A549 (cell line): ENCODE results near the gene SFXN3. TPM values are rescaled to one million over a fixed set of nuclear protein-coding genes. Genes with fewer than 3 reads are reported as not detected.

Experiments used
- ATAC-seq, 2 experiments: fragments of 200-7000 bp in 1 of 2; fragments of >200 bp in 1 of 2; cut with Nextera tagmentation in 1 of 2; cut with Tn5 transposase in 1 of 2; 3 replicates each; pipeline versions ENCODE4 v1.8.0 to v1.9.1; 2018 to 2020; ENCODE audit warnings: mild to moderate bottlenecking in 1 of 2, moderate library complexity in 1 of 2
- CTCF ChIA-PET: fragments of 300-600 bp; sonication (Branson Sonifier 250); formaldehyde crosslinking; extraction: SDS; loops from one replicate; lab custom pipeline; 2021; ENCODE audit warnings: antibody characterized with exemption, inconsistent platforms; lab: Yijun Ruan, JAX
- POLR2A ChIA-PET: fragments of 350-600 bp; formaldehyde crosslinking; extraction: SDS; loops from one replicate; lab custom pipeline; 2021; ENCODE audit warnings: antibody characterized with exemption, inconsistent platforms; lab: Yijun Ruan, JAX
- DNase-seq, 2 experiments: peaks; one replicate each; pipeline versions ENCODE4 v3.0.0 to v3.0.0-alpha.2; 2011 to 2016; ENCODE audit warnings: low read depth in 1 of 2, low spot score in 1 of 2
- FAIRE-seq: peaks from 2 replicates; lab custom pipeline; 2011; peaks lifted over from hg19 to GRCh38; lab: Jason Lieb, UNC
- H3K27ac ChIP-seq, 2 experiments: fragments of >200 bp; sonication (Bioruptor Twin); formaldehyde crosslinking; 3 replicates each; pipeline ENCODE4 v1.5.1; 2016 to 2017
- H3K4me1 ChIP-seq: fragments of >200 bp; sonication (Bioruptor Twin); formaldehyde crosslinking; 3 replicates; pipeline ENCODE4 v1.6.1; 2016
- H3K4me2 ChIP-seq: fragments of >200 bp; sonication (Bioruptor Twin); formaldehyde crosslinking; 3 replicates; pipeline ENCODE4 v1.6.1; 2016
- H3K4me3 ChIP-seq: fragments of >200 bp; sonication (Bioruptor Twin); formaldehyde crosslinking; 3 replicates; pipeline ENCODE4 v1.5.1; 2016
- H3K9me3 ChIP-seq: fragments of >200 bp; sonication (Bioruptor Twin); formaldehyde crosslinking; 3 replicates; pipeline ENCODE4 v1.6.1; 2016
- E2F6 ChIP-seq: IDR thresholded peaks from 2 replicates; pipeline ENCODE4 v1.6.1; 2012; ENCODE audit warnings: low read depth, borderline replicate concordance
- EHMT2 ChIP-seq: fragments of 200-600 bp; sonication (generic); IDR thresholded peaks from 2 replicates; pipeline ENCODE4 v1.6.1; 2016; ENCODE audit warnings: antibody characterized with exemption, low read depth, mild to moderate bottlenecking, moderate library complexity
- EP300 ChIP-seq, 2 experiments: fragments of >200 bp; sonication (Bioruptor Twin); formaldehyde crosslinking; IDR thresholded peaks; 2 replicates in 1 of 2; 3 replicates in 1 of 2; pipeline ENCODE4 v1.6.1; 2016 to 2017
- ESRRA ChIP-seq: fragments of 150-350 bp; IDR thresholded peaks from 2 replicates; pipeline ENCODE4 v1.6.1; 2014; ENCODE audit warnings: mild to moderate bottlenecking, low read length, borderline replicate concordance
- FOXS1 ChIP-seq: fragments of 250-450 bp; sonication (Bioruptor Pico); IDR thresholded peaks from 2 replicates; pipeline ENCODE4 v1.5.0; 2020; ENCODE audit warnings: mild to moderate bottlenecking, moderate library complexity
- HDAC2 ChIP-seq: fragments of 200-600 bp; sonication (generic); IDR thresholded peaks from 2 replicates; pipeline ENCODE4 v1.6.1; 2016
- HES2 ChIP-seq: fragments of >200 bp; sonication (Bioruptor Twin); formaldehyde crosslinking; IDR thresholded peaks from 2 replicates; pipeline ENCODE4 v1.6.1; 2016
- HOXA7 ChIP-seq: fragments of 250-450 bp; sonication (Bioruptor Pico); IDR thresholded peaks from 2 replicates; pipeline ENCODE4 v1.5.0; 2020; ENCODE audit warnings: mild to moderate bottlenecking, moderate library complexity
- HOXB13 ChIP-seq: fragments of 250-450 bp; sonication (Bioruptor Pico); IDR thresholded peaks from 2 replicates; pipeline ENCODE4 v1.5.0; 2020; ENCODE audit warnings: low read depth, mild to moderate bottlenecking, moderate library complexity
- HOXB5 ChIP-seq: fragments of 250-450 bp; sonication (Bioruptor Pico); IDR thresholded peaks from 2 replicates; pipeline ENCODE4 v1.5.0; 2020; ENCODE audit warnings: mild to moderate bottlenecking, moderate library complexity
- JUN ChIP-seq, 2 experiments: fragments of >200 bp; sonication (Bioruptor Twin); formaldehyde crosslinking; IDR thresholded peaks; 2 replicates in 1 of 2; 3 replicates in 1 of 2; pipeline ENCODE4 v1.6.1; 2016 to 2017
- KDM1A ChIP-seq: fragments of 200-600 bp; sonication (generic); IDR thresholded peaks from 2 replicates; pipeline ENCODE4 v1.6.1; 2016; ENCODE audit warnings: low read depth, mild to moderate bottlenecking
- MAX ChIP-seq: IDR thresholded peaks from 2 replicates; pipeline ENCODE4 v1.6.1; 2012
- NFE2L2 ChIP-seq: fragments of 150-350 bp; conservative IDR thresholded peaks from 2 replicates; pipeline ENCODE4 v1.6.1; 2014; ENCODE audit warnings: low read length
- NR3C1 ChIP-seq: fragments of >200 bp; sonication (Bioruptor Twin); formaldehyde crosslinking; IDR thresholded peaks from 3 replicates; pipeline ENCODE4 v1.6.1; 2017
- PBX3 ChIP-seq: IDR thresholded peaks from 2 replicates; pipeline ENCODE4 v1.6.1; 2012
- POLR2A ChIP-seq: IDR thresholded peaks from 2 replicates; pipeline ENCODE4 v1.6.1; 2012; ENCODE audit warnings: mild to moderate bottlenecking, low read length
- POLR2AphosphoS2 ChIP-seq: conservative IDR thresholded peaks from 2 replicates; pipeline ENCODE4 v1.6.1; 2012; ENCODE audit warnings: low read length, improper control_type of control experiment, inconsistent platforms
- RARB ChIP-seq: fragments of 250-450 bp; sonication (Bioruptor Pico); IDR thresholded peaks from 2 replicates; pipeline ENCODE4 v1.8.0; 2021; ENCODE audit warnings: mild to moderate bottlenecking, moderate library complexity
- RCOR1 ChIP-seq: fragments of 150-350 bp; IDR thresholded peaks from 2 replicates; pipeline ENCODE4 v1.6.1; 2014; ENCODE audit warnings: antibody characterized with exemption, low read length, low read depth
- TP53 ChIP-seq: fragments of 250-450 bp; sonication (Bioruptor Pico); IDR thresholded peaks from 2 replicates; pipeline ENCODE4 v1.5.0; 2021; ENCODE audit warnings: mild to moderate bottlenecking, moderate library complexity
- USF2 ChIP-seq: fragments of 450-650 bp; IDR thresholded peaks from 2 replicates; pipeline ENCODE4 v1.6.1; 2014; ENCODE audit warnings: antibody characterized with exemption
- ZC3H11A ChIP-seq: fragments of 450-650 bp; IDR thresholded peaks from 2 replicates; pipeline ENCODE4 v1.6.1; 2014; ENCODE audit warnings: antibody characterized with exemption, mild to moderate bottlenecking
- ZFP36 ChIP-seq: fragments of 450-650 bp; IDR thresholded peaks from 2 replicates; pipeline ENCODE4 v1.6.1; 2014; ENCODE audit warnings: borderline replicate concordance; ENCODE audit not compliant: partially characterized antibody
- ZNF302 ChIP-seq: fragments of 250-450 bp; sonication (Bioruptor Pico); IDR thresholded peaks from 2 replicates; pipeline ENCODE4 v1.9.0; 2021; ENCODE audit warnings: inconsistent platforms, mild to moderate bottlenecking, moderate library complexity
- WGBS: methylation state at CpG from one replicate; pipeline ENCODE4 v1.1.6; 2017; ENCODE audit errors: missing lambda C conversion rate; 5-methylcytosine and 5-hydroxymethylcytosine counted together
- polyA plus RNA-seq, 4 experiments: library from polyadenylated mRNA; depleted of rRNA in 3 of 4; stranded (reverse); fragments of >200 nt; fragmentation: RNase III in 1 of 4; extraction: RNeasy Plus Mini Kit Qiagen cat#74134 plus additional on column Dnase treatment in 1 of 4; gene quantifications; 2 replicates in 3 of 4; 3 replicates in 1 of 4; pipeline ENCODE4 v1.2.3, GENCODE V29; 2011 to 2017

SFXN3 gene
- polyA plus RNA-seq, 2 of the 4 experiments (the other 2 are of a cell fraction), result 26.3 to 33.7 TPM

GRCh38 chr10:101089520-101090299 lies 58.7 kb downstream of the SFXN3 start:
- no peak overlapping the region for H3K4me3 ChIP-seq
- peaks cover 63% of the 10 kb centered on the region for H3K4me1 ChIP-seq
- H3K27ac ChIP-seq, result peak overlapping the region; percentile 62 to 73; a peak in 5 of 6 replicates
- H3K9me3 ChIP-seq, result no peaks in the 10 kb centered on the region
- peak overlapping the region; percentile 72 for H3K4me2 ChIP-seq
- TF ChIP-seq USF2 (no peak), RCOR1 (no peak), HES2 (no peak), NFE2L2 (no peak), HOXB13 (CRISPR knock-in tag) (no peak), ESRRA (no peak), NR3C1 (no peak), EP300 (IDR thresholded peaks at IDR 0.05) (no peak), E2F6 (no peak), KDM1A (no peak), RARB (no peak)
- FAIRE-seq (no peak), ATAC-seq (no peak), DNase-seq (peak in 1 of 2 experiments; percentile 39)
- ChIA-PET POLR2A (no interaction called here), CTCF (interaction anchor here (2.0 to 65.1 kb wide), 4 partner anchors 9 to 53 kb away, joined by 6 to 2364 read pairs (median 21); partner anchors contain the start of genes KAZALD1, PDZD7 and SFXN3)
- 69% methylated on average over 11 of the region's 11 CpGs for WGBS

- Histone ChIP-seq H3K27ac (peak overlapping the region; percentile 62 to 73), H3K4me3 (no peak overlapping the region), H3K4me2 (peak overlapping the region; percentile 72), H3K4me1 (peaks cover 68% of the 10 kb centered on the region), H3K9me3 (no peaks in the 10 kb centered on the region)
- no peak for FAIRE-seq
- no peak for TF ChIP-seq EHMT2
- TF ChIP-seq HOXB5 (CRISPR knock-in tag), result no peak
- TF ChIP-seq HDAC2, result no peak
- TF ChIP-seq POLR2AphosphoS2, result no peak
- no peak for TF ChIP-seq TP53 (CRISPR knock-in tag)
- TF ChIP-seq NFE2L2, result no peak
- no peak for TF ChIP-seq MAX
- no peak for TF ChIP-seq HOXA7 (CRISPR knock-in tag)
- no peak for TF ChIP-seq FOXS1
- TF ChIP-seq HES2, result no peak
- no peak for TF ChIP-seq ZC3H11A
- no peak for TF ChIP-seq RCOR1
- no peak for TF ChIP-seq JUN (IDR thresholded peaks at IDR 0.05)
- no peak for TF ChIP-seq ZFP36
- TF ChIP-seq PBX3, result no peak
- TF ChIP-seq ZNF302 (CRISPR knock-in tag), result no peak
- no peak for TF ChIP-seq POLR2A
- ATAC-seq, result no peak
- 90% methylated on average over 5 of the region's 5 CpGs for WGBS
- DNase-seq, result no peak
- CTCF ChIA-PET, result interaction anchor here (0.6 to 65.1 kb wide), 8 partner anchors 8 to 69 kb away, joined by 3 to 2364 read pairs (median 60); partner anchors contain the start of genes KAZALD1, PDZD7 and SFXN3
- POLR2A ChIA-PET, result no interaction called here
Observed at GRCh38 chr10:101090597-101090996, 59.6 kb downstream of the SFXN3 start.

Other genes with a start within 250 kb of the SFXN3 start
- gene SLF2, start 118.3 kb upstream of the SFXN3 start, polyA plus RNA-seq (2011; rRNA removed), result 12.4 and 16.6 TPM in 2 replicates
- 12.3 to 13.6 TPM (median 13.0 TPM) in 3 replicates for gene SLF2, start 118.3 kb upstream of the SFXN3 start, polyA plus RNA-seq (2017; fragmentation: RNase III; extraction: RNeasy Plus Mini Kit Qiagen cat#74134 plus additional on column Dnase treatment)
- gene SEMA4G, start 61.7 kb upstream of the SFXN3 start, polyA plus RNA-seq (2011; rRNA removed), result 17.4 and 31.1 TPM in 2 replicates
- 10.2 to 13.5 TPM (median 13.3 TPM) in 3 replicates for gene SEMA4G, start 61.7 kb upstream of the SFXN3 start, polyA plus RNA-seq (2017; fragmentation: RNase III; extraction: RNeasy Plus Mini Kit Qiagen cat#74134 plus additional on column Dnase treatment)
- gene MRPL43, start 43.7 kb upstream of the SFXN3 start, polyA plus RNA-seq (2011; rRNA removed), result 76.3 and 77.4 TPM in 2 replicates
- gene MRPL43, start 43.7 kb upstream of the SFXN3 start, polyA plus RNA-seq (2017; fragmentation: RNase III; extraction: RNeasy Plus Mini Kit Qiagen cat#74134 plus additional on column Dnase treatment), result 82.2 to 86.7 TPM (median 83.4 TPM) in 3 replicates
- gene TWNK, start 43.7 kb upstream of the SFXN3 start, polyA plus RNA-seq (2011; rRNA removed), result 21.1 and 26.7 TPM in 2 replicates
- 34.7 to 36.0 TPM (median 35.9 TPM) in 3 replicates for gene TWNK, start 43.7 kb upstream of the SFXN3 start, polyA plus RNA-seq (2017; fragmentation: RNase III; extraction: RNeasy Plus Mini Kit Qiagen cat#74134 plus additional on column Dnase treatment)
- gene LZTS2, start 31.4 kb upstream of the SFXN3 start, polyA plus RNA-seq (2011; rRNA removed), result 13.8 and 15.7 TPM in 2 replicates
- 23.8 to 35.5 TPM (median 34.0 TPM) in 3 replicates for gene LZTS2, start 31.4 kb upstream of the SFXN3 start, polyA plus RNA-seq (2017; fragmentation: RNase III; extraction: RNeasy Plus Mini Kit Qiagen cat#74134 plus additional on column Dnase treatment)
- 0.20 and 0.21 TPM in 2 replicates for gene PDZD7, start 105 bp upstream of the SFXN3 start, polyA plus RNA-seq (2011; rRNA removed)
- 0.56 to 0.79 TPM (median 0.63 TPM) in 3 replicates for gene PDZD7, start 105 bp upstream of the SFXN3 start, polyA plus RNA-seq (2017; fragmentation: RNase III; extraction: RNeasy Plus Mini Kit Qiagen cat#74134 plus additional on column Dnase treatment)
- 4.5 and 5.1 TPM in 2 replicates for gene KAZALD1, start 30.8 kb downstream of the SFXN3 start, polyA plus RNA-seq (2011; rRNA removed)
- 2.5 to 4.3 TPM (median 2.9 TPM) in 3 replicates for gene KAZALD1, start 30.8 kb downstream of the SFXN3 start, polyA plus RNA-seq (2017; fragmentation: RNase III; extraction: RNeasy Plus Mini Kit Qiagen cat#74134 plus additional on column Dnase treatment)
- 0.06 and 0.09 TPM in 2 replicates for gene TLX1, start 100.1 kb downstream of the SFXN3 start, polyA plus RNA-seq (2011; rRNA removed)
- not detected in 3 replicates for gene TLX1, start 100.1 kb downstream of the SFXN3 start, polyA plus RNA-seq (2017; fragmentation: RNase III; extraction: RNeasy Plus Mini Kit Qiagen cat#74134 plus additional on column Dnase treatment)
- gene LBX1, start 198.2 kb downstream of the SFXN3 start, polyA plus RNA-seq (2011; rRNA removed), result not detected in 2 replicates
- gene LBX1, start 198.2 kb downstream of the SFXN3 start, polyA plus RNA-seq (2017; fragmentation: RNase III; extraction: RNeasy Plus Mini Kit Qiagen cat#74134 plus additional on column Dnase treatment), result not detected in 3 replicates